HepG2 (cell line): ENCODE measurements around the gene ST6GAL2. TPM values are rescaled to one million over a fixed set of nuclear protein-coding genes. Genes with fewer than 3 reads are reported as not detected.

Experiments used
- ATAC-seq: fragments of 200-7000 bp; cut with Tn5 transposase; 3 replicates; pipeline ENCODE4 v1.9.1; 2020; ENCODE audit warnings: mild to moderate bottlenecking, moderate library complexity
- BruUV-seq: library from RNA; stranded (reverse); fragments of 400-500 nt; replicated peaks from 2 replicates; lab custom pipeline; 2021; lab: Mats Ljungman, UMichigan
- CTCF ChIA-PET: fragments of 300-600 bp; formaldehyde crosslinking; extraction: SDS; loops from one replicate; lab custom pipeline; 2021; ENCODE audit warnings: low total read pairs, inconsistent platforms, low intra/inter-chr PET ratio; lab: Yijun Ruan, JAX
- POLR2A ChIA-PET: fragments of 350-600 bp; sonication (Branson Sonifier 250); formaldehyde crosslinking; loops from one replicate; lab custom pipeline; 2020; ENCODE audit warnings: antibody characterized with exemption, inconsistent platforms; lab: Yijun Ruan, JAX
- DNase-seq: peaks from one replicate; pipeline ENCODE4 v3.0.0-alpha.2; 2015; ENCODE audit warnings: low spot score
- FAIRE-seq: peaks from 3 replicates; lab custom pipeline; 2011; peaks lifted over from hg19 to GRCh38; lab: Jason Lieb, UNC
- H2AFZ ChIP-seq: one replicate; pipeline ENCODE4 v1.6.1; 2011; ENCODE audit warnings: low read length, inconsistent platforms
- H3K27ac ChIP-seq: fragments of 300-600 bp; 3 replicates; pipeline ENCODE4 v1.8.0; 2011; ENCODE audit warnings: mixed run types, mild to moderate bottlenecking, mixed read lengths, low read length, inconsistent platforms; ENCODE audit not compliant: insufficient read depth; ENCODE audit errors: extremely low read length
- H3K27me3 ChIP-seq, 2 experiments: fragments of 200-600 bp in 1 of 2; 2 replicates in 1 of 2; 3 replicates in 1 of 2; pipeline versions ENCODE4 v1.6.0 to v1.8.0; 2011; ENCODE audit warnings: low read length in 2 of 2, mild to moderate bottlenecking in 2 of 2, moderate library complexity in 2 of 2, inconsistent platforms in 1 of 2; ENCODE audit not compliant: insufficient read depth in 2 of 2, control insufficient read depth in 1 of 2
- H3K36me3 ChIP-seq, 2 experiments: fragments of 200-600 bp in 1 of 2; replicated peaks in 1 of 2; 2 replicates in 1 of 2; 3 replicates in 1 of 2; pipeline versions ENCODE4 v1.5.1 to v1.8.0; 2011; ENCODE audit warnings: low read length in 2 of 2, inconsistent platforms in 1 of 2; ENCODE audit not compliant: insufficient read depth in 2 of 2, control insufficient read depth in 1 of 2
- H3K4me1 ChIP-seq: 2 replicates; pipeline ENCODE4 v1.5.1; 2012; ENCODE audit warnings: low read length, inconsistent platforms; ENCODE audit not compliant: insufficient read depth
- H3K4me2 ChIP-seq: 2 replicates; pipeline ENCODE4 v1.6.0; 2011; ENCODE audit warnings: low read depth, low read length, inconsistent platforms
- H3K4me3 ChIP-seq, 3 experiments: fragments of 200-600 bp in 1 of 3; sonication (generic), shearing (Covaris generic) in 1 of 3; replicated peaks in 1 of 3; 2 replicates each; pipeline ENCODE4 v1.5.1; 2011 to 2016; ENCODE audit warnings: low read length in 3 of 3, inconsistent platforms in 2 of 3, low read depth in 2 of 3, mild to moderate bottlenecking in 2 of 3, control low read depth in 1 of 3, mixed read lengths in 1 of 3; ENCODE audit not compliant: insufficient read depth in 1 of 3
- H3K79me2 ChIP-seq: one replicate; pipeline ENCODE4 v1.6.1; 2011; ENCODE audit warnings: low read length, inconsistent platforms; ENCODE audit not compliant: insufficient read depth
- H3K9ac ChIP-seq: 2 replicates; pipeline ENCODE4 v1.6.0; 2011; ENCODE audit warnings: mild to moderate bottlenecking, low read depth, low read length, inconsistent platforms; ENCODE audit not compliant: insufficient read depth
- H3K9me3 ChIP-seq: 2 replicates; pipeline ENCODE4 v1.5.1; 2012; ENCODE audit warnings: mild to moderate bottlenecking, low read length
- H4K20me1 ChIP-seq: 2 replicates; pipeline ENCODE4 v1.6.0; 2011; ENCODE audit warnings: inconsistent platforms, mild to moderate bottlenecking, low read length, moderate library complexity; ENCODE audit not compliant: insufficient read depth
- JUNB ChIP-seq: sonication (generic); formaldehyde crosslinking; IDR thresholded peaks from 2 replicates; pipeline ENCODE4 v1.8.0; 2022; ENCODE audit warnings: missing genetic modification reagents, mild to moderate bottlenecking, borderline replicate concordance
- MIXL1 ChIP-seq: IDR thresholded peaks from 2 replicates; pipeline ENCODE4 v1.6.1; 2016
- RARA ChIP-seq: IDR thresholded peaks from 2 replicates; pipeline ENCODE4 v1.6.1; 2016; ENCODE audit warnings: missing genetic modification reagents, missing compliant biosample characterization
- TARDBP ChIP-seq: sonication (generic); formaldehyde crosslinking; IDR thresholded peaks from 2 replicates; pipeline ENCODE4 v1.8.0; 2022; ENCODE audit warnings: mild to moderate bottlenecking, missing genetic modification reagents
- XBP1 ChIP-seq: sonication (generic); formaldehyde crosslinking; IDR thresholded peaks from 2 replicates; pipeline ENCODE4 v1.5.0; 2020; ENCODE audit warnings: missing genetic modification reagents
- ZNF274 ChIP-seq: sonication (generic); formaldehyde crosslinking; IDR thresholded peaks from 2 replicates; pipeline ENCODE4 v1.5.1; 2020; ENCODE audit warnings: mild to moderate bottlenecking, missing genetic modification reagents
- ZNF282 ChIP-seq: fragments of 450-650 bp; IDR thresholded peaks from 2 replicates; pipeline ENCODE4 v1.6.1; 2018; ENCODE audit not compliant: partially characterized antibody
- ZNF383 ChIP-seq: sonication (generic); formaldehyde crosslinking; IDR thresholded peaks from 2 replicates; pipeline ENCODE4 v1.4.0; 2020; ENCODE audit warnings: missing genetic modification reagents, mild to moderate bottlenecking, borderline replicate concordance
- ZNF607 ChIP-seq: sonication (generic); formaldehyde crosslinking; IDR thresholded peaks from 2 replicates; pipeline ENCODE4 v1.5.1; 2020; ENCODE audit warnings: missing genetic modification reagents, mild to moderate bottlenecking, borderline replicate concordance
- WGBS: methylation state at CpG from one replicate; pipeline ENCODE4 v1.1.6; 2017; ENCODE audit warnings: low lambda C conversion rate; 5-methylcytosine and 5-hydroxymethylcytosine counted together
- in situ Hi-C: cut with HindIII; loops from 2 replicates; pipeline ENCODE4 v1.10.0; 2017; ENCODE audit warnings: low pct_unique_long_range_greater_than_20kb; ENCODE audit not compliant: extremely low pct_ligation_motif_present
- intact Hi-C: fragments of 100-400 bp; cut with micrococcal nuclease; formaldehyde crosslinking; loops from one replicate; pipeline ENCODE4 v1.10.0; 2022; ENCODE audit not compliant: unreplicated experiment
- polyA plus RNA-seq, 8 experiments: library from polyadenylated mRNA; depleted of rRNA in 3 of 8; stranded (reverse) in 7 of 8; unstranded in 1 of 8; fragments of >200 nt; fragmentation: Illumina TruSeq in 4 of 8; extraction: Trizol in 4 of 8; gene quantifications; 2 replicates each; pipeline versions ENCODE4 v1.2.1 to v1.2.3, GENCODE V29; 2011 to 2016; ENCODE audit warnings: low read depth in 4 of 8, missing spikeins in 1 of 8, mixed read lengths in 1 of 8; ENCODE audit not compliant: insufficient read depth in 1 of 8
- total RNA-seq, 5 experiments: library from RNA; depleted of rRNA; stranded (reverse); fragments of >200 nt; fragmentation: Illumina TruSeq; extraction: Trizol; gene quantifications; 2 replicates each; pipeline ENCODE4 v1.2.3, GENCODE V29; 2016; ENCODE audit warnings: low read depth in 1 of 5
- TF ChIP-seq, protein P1 (sequence below): sonication (generic); formaldehyde crosslinking; IDR thresholded peaks from 2 replicates; pipeline ENCODE4 v1.4.0; 2020; ENCODE audit warnings: missing genetic modification reagents, mild to moderate bottlenecking, borderline replicate concordance
- TF ChIP-seq, protein P2 (sequence below): sonication (generic); formaldehyde crosslinking; IDR thresholded peaks from 2 replicates; pipeline ENCODE4 v1.4.0; 2020; ENCODE audit warnings: missing genetic modification reagents
- TF ChIP-seq, protein P3 (sequence below): sonication (generic); formaldehyde crosslinking; conservative IDR thresholded peaks from 2 replicates; pipeline ENCODE4 v1.4.0; 2020; ENCODE audit warnings: missing genetic modification reagents
- TF ChIP-seq, protein P4 (sequence below): sonication (generic); formaldehyde crosslinking; IDR thresholded peaks from 2 replicates; pipeline ENCODE4 v1.8.0; 2023; ENCODE audit warnings: mild to moderate bottlenecking, missing genetic modification reagents
- TF ChIP-seq, protein P5 (sequence below): sonication (generic); formaldehyde crosslinking; IDR thresholded peaks from 2 replicates; pipeline ENCODE4 v1.4.0; 2020; ENCODE audit warnings: missing genetic modification reagents

ST6GAL2 gene
- total and polyA plus RNA-seq, 2 of the 13 experiments (the other 11 are each of a cell fraction or from before 2014, with no cell fraction given): not detected

DNA sequence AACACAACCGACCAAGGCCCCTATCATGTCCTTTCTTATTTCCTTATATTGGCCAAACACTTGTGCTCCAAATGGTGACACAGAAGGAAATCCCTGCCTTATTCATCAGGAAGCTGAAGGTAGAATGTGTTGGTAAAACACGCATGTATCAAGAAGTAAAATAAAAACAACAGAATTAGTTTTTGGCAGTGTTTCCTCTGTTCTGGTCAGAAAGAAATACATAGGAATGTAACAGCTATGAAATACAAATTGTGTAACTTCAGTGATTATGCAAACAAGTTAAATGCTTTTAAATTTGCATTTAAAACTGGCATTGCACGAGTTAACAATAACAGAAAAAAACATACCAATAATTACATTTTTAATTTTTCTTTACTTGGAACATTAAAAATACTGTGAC lies 19.3 kb downstream of the ST6GAL2 start:
- POLR2A ChIA-PET: no interaction called here
- Histone ChIP-seq H3K79me2 (no peaks in the 10 kb centered on the region), H3K4me3 (no peak overlapping the region), H3K4me1 (no peaks in the 10 kb centered on the region), H2AFZ (no peak overlapping the region), H3K36me3 (no peaks in the 10 kb centered on the region), H4K20me1 (no peaks in the 10 kb centered on the region), H3K9ac (no peak overlapping the region), H3K4me2 (no peak overlapping the region), H3K27me3 (no peaks in the 10 kb centered on the region; a peak in 1 of 5 replicates), H3K27ac (no peak overlapping the region), H3K9me3 (no peaks in the 10 kb centered on the region)
- BruUV-seq: no TSS peak
- in situ Hi-C loops (no loop called here), intact Hi-C loops (no loop called here)
- DNase-seq: no peak
- ATAC-seq: no peak
- CTCF ChIA-PET: no interaction called here
- FAIRE-seq: no peak
- 1% methylated on average over 3 of the region's 3 CpGs for WGBS
- TF ChIP-seq ZNF383: no peak
- TF ChIP-seq MIXL1 (CRISPR knock-in tag): no peak
- TF ChIP-seq, protein P1, sequence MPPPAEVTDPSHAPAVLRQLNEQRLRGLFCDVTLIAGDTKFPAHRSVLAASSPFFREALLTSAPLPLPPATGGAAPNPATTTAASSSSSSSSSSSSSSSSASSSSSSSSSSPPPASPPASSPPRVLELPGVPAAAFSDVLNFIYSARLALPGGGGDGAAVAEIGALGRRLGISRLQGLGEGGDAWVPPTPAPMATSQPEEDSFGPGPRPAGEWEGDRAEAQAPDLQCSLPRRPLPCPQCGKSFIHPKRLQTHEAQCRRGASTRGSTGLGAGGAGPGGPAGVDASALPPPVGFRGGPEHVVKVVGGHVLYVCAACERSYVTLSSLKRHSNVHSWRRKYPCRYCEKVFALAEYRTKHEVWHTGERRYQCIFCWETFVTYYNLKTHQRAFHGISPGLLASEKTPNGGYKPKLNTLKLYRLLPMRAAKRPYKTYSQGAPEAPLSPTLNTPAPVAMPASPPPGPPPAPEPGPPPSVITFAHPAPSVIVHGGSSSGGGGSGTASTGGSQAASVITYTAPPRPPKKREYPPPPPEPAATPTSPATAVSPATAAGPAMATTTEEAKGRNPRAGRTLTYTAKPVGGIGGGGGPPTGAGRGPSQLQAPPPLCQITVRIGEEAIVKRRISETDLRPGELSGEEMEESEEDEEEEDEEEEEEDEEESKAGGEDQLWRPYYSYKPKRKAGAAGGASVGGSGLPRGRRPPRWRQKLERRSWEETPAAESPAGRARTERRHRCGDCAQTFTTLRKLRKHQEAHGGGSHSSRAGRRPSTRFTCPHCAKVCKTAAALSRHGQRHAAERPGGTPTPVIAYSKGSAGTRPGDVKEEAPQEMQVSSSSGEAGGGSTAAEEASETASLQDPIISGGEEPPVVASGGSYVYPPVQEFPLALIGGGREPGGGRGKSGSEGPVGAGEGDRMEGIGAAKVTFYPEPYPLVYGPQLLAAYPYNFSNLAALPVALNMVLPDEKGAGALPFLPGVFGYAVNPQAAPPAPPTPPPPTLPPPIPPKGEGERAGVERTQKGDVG (CRISPR knock-in tag): no peak
- TF ChIP-seq ZNF282: no peak
- no peak for TF ChIP-seq TARDBP
- TF ChIP-seq ZNF607 (CRISPR knock-in tag): no peak
- TF ChIP-seq, protein P2, sequence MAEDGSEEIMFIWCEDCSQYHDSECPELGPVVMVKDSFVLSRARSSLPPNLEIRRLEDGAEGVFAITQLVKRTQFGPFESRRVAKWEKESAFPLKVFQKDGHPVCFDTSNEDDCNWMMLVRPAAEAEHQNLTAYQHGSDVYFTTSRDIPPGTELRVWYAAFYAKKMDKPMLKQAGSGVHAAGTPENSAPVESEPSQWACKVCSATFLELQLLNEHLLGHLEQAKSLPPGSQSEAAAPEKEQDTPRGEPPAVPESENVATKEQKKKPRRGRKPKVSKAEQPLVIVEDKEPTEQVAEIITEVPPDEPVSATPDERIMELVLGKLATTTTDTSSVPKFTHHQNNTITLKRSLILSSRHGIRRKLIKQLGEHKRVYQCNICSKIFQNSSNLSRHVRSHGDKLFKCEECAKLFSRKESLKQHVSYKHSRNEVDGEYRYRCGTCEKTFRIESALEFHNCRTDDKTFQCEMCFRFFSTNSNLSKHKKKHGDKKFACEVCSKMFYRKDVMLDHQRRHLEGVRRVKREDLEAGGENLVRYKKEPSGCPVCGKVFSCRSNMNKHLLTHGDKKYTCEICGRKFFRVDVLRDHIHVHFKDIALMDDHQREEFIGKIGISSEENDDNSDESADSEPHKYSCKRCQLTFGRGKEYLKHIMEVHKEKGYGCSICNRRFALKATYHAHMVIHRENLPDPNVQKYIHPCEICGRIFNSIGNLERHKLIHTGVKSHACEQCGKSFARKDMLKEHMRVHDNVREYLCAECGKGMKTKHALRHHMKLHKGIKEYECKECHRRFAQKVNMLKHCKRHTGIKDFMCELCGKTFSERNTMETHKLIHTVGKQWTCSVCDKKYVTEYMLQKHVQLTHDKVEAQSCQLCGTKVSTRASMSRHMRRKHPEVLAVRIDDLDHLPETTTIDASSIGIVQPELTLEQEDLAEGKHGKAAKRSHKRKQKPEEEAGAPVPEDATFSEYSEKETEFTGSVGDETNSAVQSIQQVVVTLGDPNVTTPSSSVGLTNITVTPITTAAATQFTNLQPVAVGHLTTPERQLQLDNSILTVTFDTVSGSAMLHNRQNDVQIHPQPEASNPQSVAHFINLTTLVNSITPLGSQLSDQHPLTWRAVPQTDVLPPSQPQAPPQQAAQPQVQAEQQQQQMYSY (CRISPR knock-in tag): no peak
- TF ChIP-seq, protein P3, sequence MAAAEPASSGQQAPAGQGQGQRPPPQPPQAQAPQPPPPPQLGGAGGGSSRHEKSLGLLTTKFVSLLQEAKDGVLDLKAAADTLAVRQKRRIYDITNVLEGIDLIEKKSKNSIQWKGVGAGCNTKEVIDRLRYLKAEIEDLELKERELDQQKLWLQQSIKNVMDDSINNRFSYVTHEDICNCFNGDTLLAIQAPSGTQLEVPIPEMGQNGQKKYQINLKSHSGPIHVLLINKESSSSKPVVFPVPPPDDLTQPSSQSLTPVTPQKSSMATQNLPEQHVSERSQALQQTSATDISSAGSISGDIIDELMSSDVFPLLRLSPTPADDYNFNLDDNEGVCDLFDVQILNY (CRISPR knock-in tag): no peak
- TF ChIP-seq, protein P4, sequence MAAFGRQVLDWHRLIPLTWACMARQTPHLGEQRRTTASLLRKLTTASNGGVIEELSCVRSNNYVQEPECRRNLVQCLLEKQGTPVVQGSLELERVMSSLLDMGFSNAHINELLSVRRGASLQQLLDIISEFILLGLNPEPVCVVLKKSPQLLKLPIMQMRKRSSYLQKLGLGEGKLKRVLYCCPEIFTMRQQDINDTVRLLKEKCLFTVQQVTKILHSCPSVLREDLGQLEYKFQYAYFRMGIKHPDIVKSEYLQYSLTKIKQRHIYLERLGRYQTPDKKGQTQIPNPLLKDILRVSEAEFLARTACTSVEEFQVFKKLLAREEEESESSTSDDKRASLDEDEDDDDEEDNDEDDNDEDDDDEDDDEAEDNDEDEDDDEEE: no peak
- no peak for TF ChIP-seq XBP1 (CRISPR knock-in tag)
- TF ChIP-seq, protein P5, sequence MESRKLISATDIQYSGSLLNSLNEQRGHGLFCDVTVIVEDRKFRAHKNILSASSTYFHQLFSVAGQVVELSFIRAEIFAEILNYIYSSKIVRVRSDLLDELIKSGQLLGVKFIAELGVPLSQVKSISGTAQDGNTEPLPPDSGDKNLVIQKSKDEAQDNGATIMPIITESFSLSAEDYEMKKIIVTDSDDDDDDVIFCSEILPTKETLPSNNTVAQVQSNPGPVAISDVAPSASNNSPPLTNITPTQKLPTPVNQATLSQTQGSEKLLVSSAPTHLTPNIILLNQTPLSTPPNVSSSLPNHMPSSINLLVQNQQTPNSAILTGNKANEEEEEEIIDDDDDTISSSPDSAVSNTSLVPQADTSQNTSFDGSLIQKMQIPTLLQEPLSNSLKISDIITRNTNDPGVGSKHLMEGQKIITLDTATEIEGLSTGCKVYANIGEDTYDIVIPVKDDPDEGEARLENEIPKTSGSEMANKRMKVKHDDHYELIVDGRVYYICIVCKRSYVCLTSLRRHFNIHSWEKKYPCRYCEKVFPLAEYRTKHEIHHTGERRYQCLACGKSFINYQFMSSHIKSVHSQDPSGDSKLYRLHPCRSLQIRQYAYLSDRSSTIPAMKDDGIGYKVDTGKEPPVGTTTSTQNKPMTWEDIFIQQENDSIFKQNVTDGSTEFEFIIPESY (CRISPR knock-in tag): no peak
- no peak for TF ChIP-seq RARA
- TF ChIP-seq JUNB (CRISPR knock-in tag): no peak
- no peak for TF ChIP-seq ZNF274 (CRISPR knock-in tag)
